CD14-positive monocyte (primary cell): ENCODE measurements around the gene PFKL. TPM values are rescaled to one million over a fixed set of nuclear protein-coding genes. Genes with fewer than 3 reads are reported as not detected.

Experiments used
- DNase-seq, 3 donors: peaks; one replicate each; pipeline ENCODE4 v3.0.0-alpha.2; 2011 to 2022
- H2AFZ ChIP-seq: 2 replicates; pipeline ENCODE4 v1.6.0; 2012; ENCODE audit warnings: mild to moderate bottlenecking, low read depth, low read length, inconsistent platforms; ENCODE audit not compliant: insufficient read depth, poor library complexity, severe bottlenecking
- H3K27ac ChIP-seq, 2 donors: 1 replicate in 1 of 2; 2 replicates in 1 of 2; pipeline ENCODE4 v1.5.1; 2012 to 2013; ENCODE audit warnings: low read length in 2 of 2, control low read depth in 1 of 2, inconsistent platforms in 1 of 2, low read depth in 1 of 2, mild to moderate bottlenecking in 1 of 2
- H3K27me3 ChIP-seq, 2 donors: one replicate each; pipeline versions ENCODE4 v1.6.0 to v1.6.1; 2011 to 2013; ENCODE audit warnings: low read length in 2 of 2; ENCODE audit not compliant: control insufficient read depth in 2 of 2, insufficient read depth in 2 of 2
- H3K36me3 ChIP-seq, 2 donors: replicated peaks in 1 of 2; 1 replicate in 1 of 2; 2 replicates in 1 of 2; pipeline versions ENCODE4 v1.5.1 to v1.6.1; 2012 to 2013; ENCODE audit warnings: low read length in 2 of 2, control low read depth in 1 of 2, inconsistent platforms in 1 of 2, mild to moderate bottlenecking in 1 of 2; ENCODE audit not compliant: insufficient read depth in 2 of 2, control insufficient read depth in 1 of 2
- H3K4me1 ChIP-seq, 2 donors: 1 replicate in 1 of 2; 2 replicates in 1 of 2; pipeline versions ENCODE4 v1.5.1 to v1.6.1; 2012 to 2013; ENCODE audit warnings: low read length in 2 of 2, control low read depth in 1 of 2, inconsistent platforms in 1 of 2, mild to moderate bottlenecking in 1 of 2, moderate library complexity in 1 of 2; ENCODE audit not compliant: insufficient read depth in 2 of 2, control insufficient read depth in 1 of 2
- H3K4me2 ChIP-seq: replicated peaks from 2 replicates; pipeline ENCODE3; 2012; ENCODE audit warnings: low read length, moderate library complexity, mild to moderate bottlenecking; ENCODE audit not compliant: poor library complexity, severe bottlenecking; ENCODE audit errors: extremely low read depth
- H3K4me3 ChIP-seq, 3 experiments: fragments of 200-600 bp in 1 of 3; sonication (generic) in 1 of 3; replicated peaks in 1 of 3; 1 replicate in 2 of 3; 2 replicates in 1 of 3; pipeline ENCODE4 v1.5.1; 2011 to 2013; ENCODE audit warnings: low read length in 3 of 3, mild to moderate bottlenecking in 3 of 3, control low read depth in 2 of 3, low read depth in 2 of 3, inconsistent platforms in 1 of 3, moderate library complexity in 1 of 3
- H3K79me2 ChIP-seq: 2 replicates; pipeline ENCODE4 v1.6.0; 2012; ENCODE audit warnings: mild to moderate bottlenecking, control low read depth, inconsistent platforms, low read length, moderate library complexity; ENCODE audit not compliant: insufficient read depth
- H3K9ac ChIP-seq: 2 replicates; pipeline ENCODE4 v1.6.0; 2017; ENCODE audit warnings: low read length, mild to moderate bottlenecking; ENCODE audit not compliant: insufficient read depth, poor library complexity, severe bottlenecking
- H3K9me3 ChIP-seq, 2 donors: replicated peaks in 1 of 2; 1 replicate in 1 of 2; 2 replicates in 1 of 2; pipeline versions ENCODE4 v1.5.1 to v1.6.1; 2012 to 2013; ENCODE audit warnings: low read length in 2 of 2, control low read depth in 1 of 2; ENCODE audit not compliant: control insufficient read depth in 1 of 2, insufficient read depth in 1 of 2
- H4K20me1 ChIP-seq: 2 replicates; pipeline ENCODE4 v1.6.0; 2012; ENCODE audit warnings: mild to moderate bottlenecking, low read length, control low read depth, moderate library complexity; ENCODE audit not compliant: insufficient read depth
- H3K27ac Mint-ChIP-seq, 7 donors: one replicate each; pipeline ENCODE4 v1.8.0; 2020; ENCODE audit warnings: mild to moderate bottlenecking in 7 of 7, mixed read lengths in 7 of 7, moderate library complexity in 6 of 7, inconsistent platforms in 2 of 7
- H3K27me3 Mint-ChIP-seq, 3 donors: one replicate each; pipeline ENCODE4 v1.8.0; 2021 to 2022; ENCODE audit warnings: low read depth in 3 of 3, mild to moderate bottlenecking in 3 of 3, mixed read lengths in 3 of 3, moderate library complexity in 3 of 3, inconsistent platforms in 1 of 3
- H3K36me3 Mint-ChIP-seq, 2 donors: one replicate each; pipeline ENCODE4 v1.8.0; 2020; ENCODE audit warnings: mixed read lengths in 2 of 2, inconsistent platforms in 1 of 2, mild to moderate bottlenecking in 1 of 2
- H3K4me1 Mint-ChIP-seq: one replicate; pipeline ENCODE4 v1.8.0; 2020; ENCODE audit warnings: mild to moderate bottlenecking, mixed read lengths
- H3K4me3 Mint-ChIP-seq, 2 donors: one replicate each; pipeline ENCODE4 v1.8.0; 2020; ENCODE audit warnings: mild to moderate bottlenecking in 2 of 2, mixed read lengths in 2 of 2, moderate library complexity in 1 of 2
- H3K9me3 Mint-ChIP-seq, 7 donors: one replicate each; pipeline ENCODE4 v1.8.0; 2020 to 2022; ENCODE audit warnings: mixed read lengths in 7 of 7, mild to moderate bottlenecking in 6 of 7, moderate library complexity in 6 of 7, inconsistent platforms in 2 of 7
- CTCF ChIP-seq: fragments of 200-600 bp; IDR thresholded peaks from one replicate; pipeline ENCODE4 v1.8.0; 2022; ENCODE audit warnings: antibody characterized with exemption, mild to moderate bottlenecking
- whole genome bisulfite sequencing: methylation state at CpG from one replicate; pipeline ENCODE4 v1.1.5; 2013; ENCODE audit warnings: missing lambda C conversion rate; ENCODE audit not compliant: insufficient coverage; 5-methylcytosine and 5-hydroxymethylcytosine counted together
- intact Hi-C, 2 donors: fragments of 100-400 bp; cut with micrococcal nuclease; formaldehyde crosslinking; loops; one replicate each; pipeline versions ENCODE4 v1.15.0 to v1.15.1; 2023
- polyA plus RNA-seq, 3 donors: library from polyadenylated mRNA; depleted of rRNA in 1 of 3; unstranded in 2 of 3; stranded (reverse) in 1 of 3; fragments of 300-500 nt in 2 of 3; fragments of >200 nt in 1 of 3; fragmentation: Illumina TruSeq in 2 of 3; gene quantifications; 1 replicate in 2 of 3; 2 replicates in 1 of 3; pipeline ENCODE4 v1.2.3, GENCODE V29; 2012 to 2021

The PFKL gene
- polyA plus RNA-seq, 3 donors: 105 to 133 (median 113) TPM

GRCh38 chr21:44314561-44314960 is 14.7 kb downstream of the PFKL start:
- no peaks in the 10 kb centered on the region for H3K27me3 ChIP-seq
- no peak overlapping the region for H3K9ac ChIP-seq
- H3K9me3 ChIP-seq: no peaks in the 10 kb centered on the region
- no peak for TF ChIP-seq CTCF
- H3K4me3 ChIP-seq: no peak overlapping the region
- H3K36me3 ChIP-seq: peaks cover 95 to 98% of the 10 kb centered on the region in 2 donors
- H4K20me1 ChIP-seq: peaks cover 58% of the 10 kb centered on the region
- 99% methylated on average over 10 of the region's 11 CpGs for WGBS
- Mint-ChIP-seq H3K27me3 (no peaks in the 10 kb centered on the region), H3K36me3 (peaks cover 44 to 79% of the 10 kb centered on the region in 2 donors), H3K4me3 (no peak overlapping the region), H3K4me1 (no peaks in the 10 kb centered on the region), H3K9me3 (no peaks in the 10 kb centered on the region), H3K27ac (no peak overlapping the region)
- no peak for DNase-seq
- no peak overlapping the region for H2AFZ ChIP-seq
- H3K27ac ChIP-seq: no peak overlapping the region
- intact Hi-C loops: no loop called here
- no peaks in the 10 kb centered on the region for H3K4me1 ChIP-seq
- no peaks in the 10 kb centered on the region for H3K79me2 ChIP-seq
- no peak overlapping the region for H3K4me2 ChIP-seq

- WGBS: 96% methylated on average over 12 of the region's 16 CpGs
- H3K36me3 Mint-ChIP-seq: peaks cover 44 to 81% of the 10 kb centered on the region in 2 donors
- H2AFZ ChIP-seq: no peak overlapping the region
- H3K4me1 ChIP-seq: no peaks in the 10 kb centered on the region
- no peak for DNase-seq
- H3K4me3 ChIP-seq: no peak overlapping the region
- no peak overlapping the region for H3K27ac Mint-ChIP-seq
- H3K9me3 Mint-ChIP-seq: no peaks in the 10 kb centered on the region
- no peaks in the 10 kb centered on the region for H3K79me2 ChIP-seq
- H3K4me2 ChIP-seq: no peak overlapping the region
- H3K4me3 Mint-ChIP-seq: no peak overlapping the region
- peaks cover 94 to 98% of the 10 kb centered on the region in 2 donors for H3K36me3 ChIP-seq
- H4K20me1 ChIP-seq: peaks cover 48% of the 10 kb centered on the region
- TF ChIP-seq CTCF: no peak
- H3K4me1 Mint-ChIP-seq: no peaks in the 10 kb centered on the region
- intact Hi-C loops: no loop called here
- no peak overlapping the region for H3K27ac ChIP-seq
- H3K9me3 ChIP-seq: no peaks in the 10 kb centered on the region
- no peak overlapping the region for H3K9ac ChIP-seq
- no peaks in the 10 kb centered on the region for H3K27me3 ChIP-seq
- H3K27me3 Mint-ChIP-seq: no peaks in the 10 kb centered on the region
Measured at GRCh38 chr21:44315691-44316203, 15.9 kb downstream of the PFKL start.
